COLO829 (cell line): ENCODE measurements around the gene NEO1.
A peak's percentile ranks its signal among the peaks of the same experiment; 100 is the strongest.
"Not testable (repeated sequence)": the region's sequence is repeated elsewhere in the genome, so short reads cannot be mapped to it uniquely, and the experiment has no call there.

Source experiments
- DNase-seq: peaks from one replicate; pipeline ENCODE4 v3.0.0; 2012; ENCODE audit warnings: low spot score

NEO1 gene

DNA sequence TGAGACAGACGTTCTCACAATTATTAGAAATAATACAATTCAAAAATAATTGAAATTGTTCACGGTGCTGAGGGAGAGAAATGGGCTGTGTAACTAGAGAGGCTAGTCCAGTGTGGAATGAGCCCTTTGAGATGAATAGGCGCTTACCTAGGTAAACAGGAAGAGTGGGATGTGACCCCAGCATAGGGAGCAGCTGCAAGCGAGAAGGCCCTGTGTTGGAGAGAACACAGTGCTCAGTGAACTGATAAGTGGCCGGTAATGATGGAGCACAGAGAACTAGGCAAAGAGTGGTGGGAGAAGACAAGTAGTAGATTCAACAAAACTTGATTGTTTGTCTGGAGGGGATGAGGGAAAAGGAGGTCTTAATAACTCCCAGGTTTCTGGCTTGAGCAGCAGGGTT is 212.6 kb downstream of the NEO1 start:
- no peak for DNase-seq

DNA sequence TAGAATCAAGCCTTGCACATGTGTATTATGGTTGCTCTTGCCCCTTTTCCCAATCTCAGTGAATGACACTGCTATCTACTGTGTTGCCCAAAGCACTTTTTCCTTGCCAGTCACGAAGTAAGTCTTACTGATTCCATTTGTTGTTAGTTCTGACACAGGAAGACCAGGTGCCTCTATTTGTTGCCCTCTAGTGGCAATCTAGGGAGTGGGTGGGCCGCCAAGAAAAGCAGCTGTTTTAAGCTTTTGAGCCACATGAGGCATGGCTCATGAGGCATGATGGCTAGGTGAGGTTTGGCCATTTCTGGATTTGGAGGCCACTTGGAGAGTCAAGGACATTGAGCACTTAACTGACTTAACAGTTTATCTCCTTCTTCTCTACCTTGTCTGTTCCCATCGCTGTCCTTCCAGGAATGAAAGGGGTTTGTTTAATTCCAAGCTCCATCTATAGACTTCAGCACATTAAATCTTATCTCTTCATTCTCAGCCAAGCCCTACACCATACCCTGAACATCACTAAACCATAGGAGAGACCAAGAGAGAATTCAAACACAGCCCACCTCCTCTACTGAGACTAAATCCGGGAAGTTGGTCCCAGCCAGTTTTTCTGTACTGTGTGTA is 213.4 kb downstream of the NEO1 start:
- peak; percentile 27 for DNase-seq

GRCh38 chr15:73268457-73268856 is 216.2 kb downstream of the NEO1 start:
- no peak for DNase-seq

DNA sequence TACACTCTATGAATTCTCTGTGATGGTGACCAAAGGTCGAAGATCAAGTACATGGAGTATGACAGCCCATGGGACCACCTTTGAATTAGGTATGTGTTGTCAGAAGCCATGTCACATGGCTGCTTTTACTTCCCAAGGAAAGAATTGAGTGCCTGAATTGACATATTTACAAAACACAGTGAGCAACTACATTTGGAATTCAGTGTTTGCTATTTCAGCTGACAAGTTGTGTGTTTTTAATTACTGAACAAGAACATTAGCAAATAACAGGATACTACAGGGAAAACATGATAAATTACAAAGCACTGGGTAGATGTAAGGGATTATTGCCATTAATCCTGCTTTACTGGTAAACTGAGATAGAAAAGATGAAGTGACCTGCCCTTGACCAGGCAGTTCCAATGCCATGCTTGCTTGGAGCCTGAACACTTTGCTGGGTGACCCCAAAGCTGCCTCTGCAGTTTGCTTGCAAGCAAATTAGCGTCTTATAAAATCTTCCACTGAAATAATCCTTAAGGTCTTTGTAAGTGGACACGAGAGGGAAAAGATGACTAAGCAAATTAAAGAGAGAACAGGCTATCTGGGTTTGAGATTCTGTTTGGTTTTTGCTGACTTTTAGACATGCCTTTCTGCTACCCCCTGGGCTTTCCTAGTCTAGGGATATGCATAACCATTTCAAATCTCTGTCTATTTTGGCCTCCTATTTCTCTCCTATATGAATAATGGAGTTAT is 218.3 kb downstream of the NEO1 start:
- DNase-seq: no peak

GRCh38 chr15:73273181-73274002 is 221.1 kb downstream of the NEO1 start:
- peak; percentile 28 for DNase-seq

- no peak for DNase-seq
These were observed 223.6 kb downstream of the NEO1 start for GRCh38 chr15:73275862-73276261.

- no peak for DNase-seq
These were observed 230.5 kb downstream of the NEO1 start for GRCh38 chr15:73282567-73283365.

- no peak for DNase-seq
These were observed 231.2 kb downstream of the NEO1 start for GRCh38 chr15:73283366-73283962.

- DNase-seq: no peak
These were observed 231.9 kb downstream of the NEO1 start for GRCh38 chr15:73284090-73284716.

DNA sequence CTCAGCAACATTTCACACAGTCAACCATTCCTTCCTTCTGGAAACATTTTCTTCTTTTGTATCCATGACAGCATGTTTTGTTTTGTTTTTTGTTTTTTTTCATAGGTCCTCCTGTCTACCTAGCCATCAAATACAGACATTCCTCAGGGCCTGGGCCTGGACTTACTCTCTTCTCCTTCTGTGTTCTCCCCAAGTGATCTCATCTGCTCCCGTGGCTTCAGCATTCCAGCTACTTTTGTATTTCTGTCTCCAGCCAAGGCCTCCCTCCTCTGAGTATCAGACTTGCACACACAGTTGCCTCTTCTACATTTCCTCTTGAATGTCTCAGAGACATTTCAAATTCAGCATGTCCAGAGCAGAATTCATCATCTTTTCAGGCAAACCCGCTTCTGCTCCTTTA is 234.0 kb downstream of the NEO1 start:
- no peak for DNase-seq

DNA sequence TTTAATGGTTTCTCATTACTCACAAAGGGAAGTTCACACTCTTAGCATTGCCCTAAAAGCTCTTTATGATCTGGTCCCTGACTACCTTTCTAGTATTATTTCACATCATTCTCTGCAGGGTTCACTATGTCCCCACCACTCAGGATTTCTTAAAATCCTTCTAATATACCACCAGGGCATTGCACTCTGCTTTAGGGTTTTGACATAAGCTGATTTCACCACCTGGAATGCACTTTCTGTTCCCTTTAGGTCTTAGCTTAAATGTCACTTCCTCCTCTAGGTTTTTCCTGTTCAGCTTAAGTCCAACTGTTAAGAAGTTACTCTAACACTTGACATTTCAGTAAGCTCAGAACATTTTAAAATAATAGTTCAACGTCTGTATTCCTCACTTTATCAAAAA is 234.8 kb downstream of the NEO1 start:
- no peak for DNase-seq

- no peak for DNase-seq
These were observed 239.2 kb downstream of the NEO1 start for GRCh38 chr15:73291441-73291840.

DNA sequence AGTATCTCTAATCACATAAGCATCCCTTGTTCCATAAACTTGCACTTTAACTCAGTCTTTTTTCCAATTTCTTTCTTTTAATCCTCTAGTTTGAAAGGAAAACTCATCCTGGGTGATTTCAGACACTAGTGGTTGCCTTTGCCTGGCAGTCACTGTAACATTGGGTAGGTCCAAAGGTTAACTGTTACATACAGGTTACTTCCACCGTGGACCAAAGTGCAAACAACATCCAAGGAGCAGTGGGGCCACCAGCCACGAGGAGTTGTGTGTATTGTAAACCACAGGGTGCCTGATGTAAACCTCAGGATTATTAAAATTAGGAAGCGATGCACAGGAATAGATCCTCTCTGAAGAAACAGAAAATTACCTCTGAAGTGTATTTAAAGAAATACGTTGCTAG is 241.5 kb downstream of the NEO1 start:
- no peak for DNase-seq

- no peak for DNase-seq
These were observed 243.5 kb downstream of the NEO1 start for GRCh38 chr15:73295630-73296286.

DNA sequence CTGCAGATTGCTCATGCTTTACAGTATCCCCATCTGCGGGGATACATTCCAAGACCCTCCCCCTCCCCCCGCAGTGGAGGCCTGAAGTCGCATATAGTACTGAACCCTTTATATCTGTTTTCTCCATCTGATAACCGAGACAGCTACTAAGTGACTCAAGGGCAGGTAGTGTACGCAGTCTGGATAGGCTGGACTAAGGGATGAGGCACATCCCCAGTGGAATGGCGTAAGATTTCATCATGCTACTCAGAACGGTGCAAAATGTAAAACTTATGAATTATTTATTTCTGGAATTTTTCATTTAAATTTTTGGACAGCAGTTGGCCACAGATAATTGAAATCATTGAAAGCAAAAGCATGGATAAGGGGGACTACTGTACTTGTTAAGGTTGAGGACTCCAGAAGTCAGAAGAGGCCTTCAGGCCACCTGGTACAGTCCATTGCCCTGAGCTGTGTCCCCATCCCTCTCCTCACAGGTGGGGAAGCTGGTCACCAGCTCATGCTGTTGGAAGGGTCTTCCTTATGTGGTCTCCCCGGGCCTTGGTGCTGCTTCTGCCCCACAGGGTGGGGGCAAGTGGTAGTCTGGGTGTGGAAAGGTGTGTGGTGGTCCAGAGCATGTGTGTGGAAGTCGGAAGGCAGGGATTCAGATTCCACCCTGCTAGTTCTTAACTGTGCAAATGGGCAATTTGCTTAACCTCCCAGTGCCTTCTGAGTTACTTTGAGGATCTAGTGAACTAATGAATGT is 244.5 kb downstream of the NEO1 start:
- no peak for DNase-seq

- DNase-seq: no peak
These were observed 246.4 kb downstream of the NEO1 start for GRCh38 chr15:73298522-73299245.

- not testable (repeated sequence) for DNase-seq
These were observed 248.0 kb downstream of the NEO1 start for GRCh38 chr15:73300286-73300685.

DNA sequence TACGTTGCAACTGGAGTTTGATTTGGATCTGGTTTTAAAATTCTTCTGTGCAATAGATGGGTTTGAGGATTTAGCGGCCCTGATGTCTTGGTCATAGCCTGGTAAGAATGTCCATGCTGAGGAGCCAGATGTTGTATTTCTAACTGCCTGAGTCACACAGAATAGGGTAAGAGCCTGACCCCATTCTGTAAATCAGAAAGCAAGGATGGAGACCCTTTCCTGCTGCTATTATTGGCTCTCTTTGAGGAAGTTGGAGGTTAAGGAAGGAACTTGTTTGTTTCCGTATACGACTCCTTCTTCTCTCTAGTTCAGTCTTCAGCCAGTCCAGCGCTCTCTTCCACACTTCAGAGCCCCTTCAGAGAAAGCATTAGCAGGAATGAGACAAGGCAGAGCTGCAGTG is 251.4 kb downstream of the NEO1 start:
- no peak for DNase-seq
